ENCODE data around the gene TMEM59L. TPM values are rescaled to one million over a fixed set of nuclear protein-coding genes. Genes with fewer than 3 reads are reported as not detected.
"Not testable (repeated sequence)": the region's sequence is repeated elsewhere in the genome, so short reads cannot be mapped to it uniquely, and the experiment has no call there.

Gene TMEM59L
- total and polyA plus RNA-seq, 5 experiments from 2014 or later = 0.09 to 0.27 TPM; not detected in 3

GRCh38 chr19:18594824-18595373 is 17.8 kb upstream of the TMEM59L start:
- Mint-ChIP-seq H3K4me3 (peak overlapping the region; percentile 64 to 91 (median 79)), H3K27ac (peak overlapping the region in 8 of 10 donors; percentile 48 to 89 (median 78)), H3K36me3 (peaks cover 0 to 9% (median 0%) of the 10 kb centered on the region in 3 donors), H3K27me3 (peaks cover 0 to 8% (median 0%) of the 10 kb centered on the region in 5 donors), H3K9me3 (no peaks in the 10 kb centered on the region), H3K4me1 (peaks cover 12 to 27% (median 25%) of the 10 kb centered on the region in 4 donors)
- no peak for DNase-seq
- POLR2A ChIA-PET = interaction anchor here (0.7 to 4.4 kb wide), 3 partner anchors 17 to 253 kb away, joined by 3 to 19 read pairs (median 10); partner anchors contain the start of gene UBA52
- peak in 1 of 2 donors; percentile 1 for ATAC-seq

GRCh38 chr19:18595475-18595874 is 17.2 kb upstream of the TMEM59L start:
- POLR2A ChIA-PET = interaction anchor here (4.4 kb wide), 1 partner anchor 252 kb away, joined by 19 read pairs; no protein-coding TSS in a partner anchor
- no peak for DNase-seq
- no peaks in the 10 kb centered on the region for H3K9me3 Mint-ChIP-seq
- peaks cover 8 to 22% (median 20%) of the 10 kb centered on the region in 4 donors for H3K4me1 Mint-ChIP-seq
- no peak for ATAC-seq
- H3K4me3 Mint-ChIP-seq = peak overlapping the region in 9 of 10 donors; percentile 43 to 78 (median 64)
- peaks cover 0 to 14% (median 0%) of the 10 kb centered on the region in 5 donors for H3K27me3 Mint-ChIP-seq
- peak overlapping the region in 2 of 10 donors; percentile 21 to 25 for H3K27ac Mint-ChIP-seq
- peaks cover 0 to 9% (median 0%) of the 10 kb centered on the region in 3 donors for H3K36me3 Mint-ChIP-seq

GRCh38 chr19:18596752-18597157 is 15.9 kb upstream of the TMEM59L start:
- Mint-ChIP-seq H3K4me3 (no peak overlapping the region), H3K36me3 (peaks cover 0 to 2% (median 0%) of the 10 kb centered on the region in 3 donors), H3K4me1 (peaks cover 6 to 15% (median 14%) of the 10 kb centered on the region in 4 donors), H3K27ac (peak overlapping the region in 3 of 10 donors; percentile 43 to 63 (median 55)), H3K27me3 (peaks cover 0 to 26% (median 4%) of the 10 kb centered on the region in 5 donors), H3K9me3 (no peaks in the 10 kb centered on the region)
- no peak for DNase-seq
- no peak for ATAC-seq
- POLR2A ChIA-PET = interaction anchor here (0.5 to 1.4 kb wide), 2 partner anchors 248 to 271 kb away, joined by 4 to 5 read pairs; no protein-coding TSS in a partner anchor

GRCh38 chr19:18597809-18598660 is 14.6 kb upstream of the TMEM59L start:
- no peak for ATAC-seq

GRCh38 chr19:18599485-18599884 is 13.2 kb upstream of the TMEM59L start:
- DNase-seq (no peak), ATAC-seq (no peak)
- H3K27me3 Mint-ChIP-seq = peaks cover 7 to 47% (median 19%) of the 10 kb centered on the region in 5 donors
- POLR2A ChIA-PET = no interaction called here
- no peak overlapping the region for H3K4me3 Mint-ChIP-seq
- peaks cover 6 to 20% (median 16%) of the 10 kb centered on the region in 4 donors for H3K4me1 Mint-ChIP-seq
- H3K27ac Mint-ChIP-seq = no peak overlapping the region
- peaks cover 0 to 4% (median 0%) of the 10 kb centered on the region in 3 donors for H3K36me3 Mint-ChIP-seq
- H3K9me3 Mint-ChIP-seq = no peaks in the 10 kb centered on the region

More at GRCh38 chr19:18597809-18598660, 14.6 kb upstream of the TMEM59L start:
- POLR2A ChIA-PET = interaction anchor here (0.5 to 1.0 kb wide), 4 partner anchors 9 to 338 kb away, joined by 3 to 4 read pairs (median 4); partner anchors contain the start of gene REX1BD
- Mint-ChIP-seq H3K4me3 (no peak overlapping the region), H3K36me3 (peaks cover 0 to 1% (median 0%) of the 10 kb centered on the region in 3 donors), H3K9me3 (no peaks in the 10 kb centered on the region), H3K27me3 (peaks cover 4 to 37% (median 13%) of the 10 kb centered on the region in 5 donors), H3K27ac (no peak overlapping the region), H3K4me1 (peaks cover 6 to 17% (median 16%) of the 10 kb centered on the region in 4 donors)
- no peak for DNase-seq

GRCh38 chr19:18600692-18601397 is 11.8 kb upstream of the TMEM59L start:
- DNase-seq, ATAC-seq, H3K27ac Mint-ChIP-seq, H3K9me3 Mint-ChIP-seq, H3K4me3 Mint-ChIP-seq, H3K36me3 Mint-ChIP-seq: not testable (repeated sequence)
- peaks cover 0 to 19% (median 12%) of the 10 kb centered on the region in 4 donors for H3K4me1 Mint-ChIP-seq
- POLR2A ChIA-PET = interaction anchor here (1.3 kb wide), 1 partner anchor 12 kb away, joined by 5 read pairs; the partner anchor contains the start of gene REX1BD
- H3K27me3 Mint-ChIP-seq = peaks cover 9 to 59% (median 27%) of the 10 kb centered on the region in 5 donors

- peaks cover 0 to 19% (median 10%) of the 10 kb centered on the region in 4 donors for H3K4me1 Mint-ChIP-seq
- no peak for ATAC-seq
- H3K27ac Mint-ChIP-seq = no peak overlapping the region
- H3K36me3 Mint-ChIP-seq = peaks cover 0 to 7% (median 0%) of the 10 kb centered on the region in 3 donors
- no peak overlapping the region for H3K4me3 Mint-ChIP-seq
- DNase-seq = no peak
- H3K9me3 Mint-ChIP-seq = no peaks in the 10 kb centered on the region
- H3K27me3 Mint-ChIP-seq = peaks cover 9 to 60% (median 27%) of the 10 kb centered on the region in 5 donors
- POLR2A ChIA-PET = no interaction called here
Observed at GRCh38 chr19:18601875-18602274, 10.8 kb upstream of the TMEM59L start.

- H3K9me3 Mint-ChIP-seq = no peaks in the 10 kb centered on the region
- H3K27ac Mint-ChIP-seq = peak overlapping the region in 1 of 10 donors; percentile 62
- peak overlapping the region in 7 of 10 donors; percentile 12 to 69 (median 42) for H3K4me3 Mint-ChIP-seq
- peaks cover 5 to 27% (median 15%) of the 10 kb centered on the region in 4 donors for H3K4me1 Mint-ChIP-seq
- peaks cover 0 to 9% (median 0%) of the 10 kb centered on the region in 3 donors for H3K36me3 Mint-ChIP-seq
- DNase-seq = no peak
- peak; percentile 62 to 78 for ATAC-seq
- peaks cover 9 to 74% (median 33%) of the 10 kb centered on the region in 5 donors for H3K27me3 Mint-ChIP-seq
- POLR2A ChIA-PET = no interaction called here
Observed at GRCh38 chr19:18603255-18603957, 9.3 kb upstream of the TMEM59L start.

GRCh38 chr19:18603958-18604819 is 8.5 kb upstream of the TMEM59L start:
- Mint-ChIP-seq H3K36me3 (peaks cover 0 to 9% (median 0%) of the 10 kb centered on the region in 3 donors), H3K4me3 (no peak overlapping the region), H3K4me1 (peaks cover 6 to 34% (median 17%) of the 10 kb centered on the region in 4 donors), H3K27me3 (peaks cover 16 to 79% (median 41%) of the 10 kb centered on the region in 5 donors), H3K27ac (no peak overlapping the region), H3K9me3 (no peaks in the 10 kb centered on the region)
- ATAC-seq (peak in 1 of 2 donors; percentile 11), DNase-seq (no peak)
- POLR2A ChIA-PET = no interaction called here

GRCh38 chr19:18604820-18605159 is 7.9 kb upstream of the TMEM59L start:
- Mint-ChIP-seq H3K27ac (no peak overlapping the region), H3K4me3 (peak overlapping the region in 1 of 10 donors; percentile 45), H3K36me3 (peaks cover 0 to 9% (median 0%) of the 10 kb centered on the region in 3 donors), H3K9me3 (no peaks in the 10 kb centered on the region), H3K27me3 (peaks cover 20 to 80% (median 46%) of the 10 kb centered on the region in 5 donors), H3K4me1 (peaks cover 6 to 37% (median 17%) of the 10 kb centered on the region in 4 donors)
- POLR2A ChIA-PET = interaction anchor here (0.6 kb wide), 2 partner anchors 75 to 273 kb away, joined by 3 to 4 read pairs; no protein-coding TSS in a partner anchor
- DNase-seq (no peak), ATAC-seq (no peak)

GRCh38 chr19:18605196-18605545 is 7.5 kb upstream of the TMEM59L start:
- POLR2A ChIA-PET = interaction anchor here (0.6 kb wide), 2 partner anchors 75 to 272 kb away, joined by 3 to 4 read pairs; no protein-coding TSS in a partner anchor
- ATAC-seq = no peak
- peak overlapping the region in 3 of 10 donors; percentile 37 to 92 (median 63) for H3K27ac Mint-ChIP-seq
- H3K4me1 Mint-ChIP-seq = peaks cover 6 to 37% (median 17%) of the 10 kb centered on the region in 4 donors
- peaks cover 20 to 80% (median 46%) of the 10 kb centered on the region in 5 donors for H3K27me3 Mint-ChIP-seq
- H3K36me3 Mint-ChIP-seq = peaks cover 0 to 9% (median 0%) of the 10 kb centered on the region in 3 donors
- no peaks in the 10 kb centered on the region for H3K9me3 Mint-ChIP-seq
- H3K4me3 Mint-ChIP-seq = peak overlapping the region in 9 of 10 donors; percentile 22 to 76 (median 50)
- DNase-seq = no peak
